ENCODE data around the gene SUN1.

- no peak for TF ChIP-seq CTCF (IDR thresholded peaks at IDR 0.05; ENCODE audit: low read depth, low read length)
- TF ChIP-seq POLR2A (IDR thresholded peaks at IDR 0.05; ENCODE audit: extremely low read depth, insufficient read length) = no peak
- no peak for TF ChIP-seq MAX (IDR thresholded peaks at IDR 0.05; ENCODE audit: low read depth, low read length)
- no peak for TF ChIP-seq MYC (IDR thresholded peaks at IDR 0.05; ENCODE audit: low read depth, low read length)
Observed at GRCh38 chr7:909358-910329, 77.4 kb downstream of the SUN1 start.

All from NB4 (cell line).